Measurements from ENCODE around the gene CALCOCO1.
A peak's percentile ranks its signal among the peaks of the same experiment; 100 is the strongest.
"Not testable (repeated sequence)": the region's sequence is repeated elsewhere in the genome, so short reads cannot be mapped to it uniquely, and the experiment has no call there.

The CALCOCO1 gene

GRCh38 chr12:53720946-53721345 is 6.3 kb downstream of the CALCOCO1 start:
- Histone ChIP-seq H3K27ac (ENCODE audit: low read length, poor library complexity, severe bottlenecking) (no peak overlapping the region), H2BK5ac (ENCODE audit: low read depth, low read length, poor library complexity, severe bottlenecking) (peak overlapping the region; percentile 8), H3K4me2 (ENCODE audit: low read length, poor library complexity, severe bottlenecking) (no peak overlapping the region), H3K36me3 (ENCODE audit: control insufficient read depth in 1 of 2, insufficient read depth in 2 of 2, low read depth in 1 of 2, low read length in 2 of 2) (peaks cover 53 to 91% of the 10 kb centered on the region in 2 experiments), H2BK15ac (ENCODE audit: low read depth, poor library complexity, severe bottlenecking) (no peak overlapping the region), H3K27me3 (ENCODE audit: control insufficient read depth in 1 of 2, insufficient read depth in 1 of 2, low read length in 2 of 2) (no peaks in the 10 kb centered on the region), H4K8ac (ENCODE audit: low read length) (no peak overlapping the region), H2AK5ac (ENCODE audit: low read length, severe bottlenecking) (no peak overlapping the region), H3K4me1 (ENCODE audit: control insufficient read depth, insufficient read depth, low read depth, low read length) (peaks cover 4% of the 10 kb centered on the region), H2BK12ac (ENCODE audit: low read length in 2 of 2) (no peak overlapping the region), H2BK120ac (ENCODE audit: low read depth, low read length) (no peak overlapping the region), H3K18ac (ENCODE audit: low read depth in 1 of 2, low read length in 2 of 2) (no peak overlapping the region), H3K23ac (ENCODE audit: low read length in 2 of 2) (no peak overlapping the region), H2AFZ (ENCODE audit: low read depth, low read length) (no peak overlapping the region), H3K79me1 (replicated peaks; ENCODE audit: low read length, poor library complexity, severe bottlenecking) (peaks cover 16% of the 10 kb centered on the region), H3K9ac (ENCODE audit: low read length) (no peak overlapping the region), H3K4me3 (ENCODE audit: insufficient read depth in 1 of 2, low read depth in 1 of 2, low read length in 2 of 2) (no peak overlapping the region), H3K14ac (ENCODE audit: low read length in 2 of 2) (no peak overlapping the region), H3K9me3 (ENCODE audit: control insufficient read depth, low read length) (no peaks in the 10 kb centered on the region), H3K4ac (ENCODE audit: low read depth in 1 of 2, low read length in 2 of 2) (no peak overlapping the region), H4K91ac (ENCODE audit: low read length) (no peak overlapping the region)
- WGBS = 100% methylated on average over 1 of the region's 1 CpG
- no peak for DNase-seq

GRCh38 chr12:53719649-53720048 is 7.6 kb downstream of the CALCOCO1 start:
- peaks cover 4% of the 10 kb centered on the region for H3K79me1 ChIP-seq (replicated peaks; ENCODE audit: low read length, poor library complexity, severe bottlenecking)
- no peak overlapping the region for H2BK15ac ChIP-seq (ENCODE audit: low read depth, poor library complexity, severe bottlenecking)
- no peak overlapping the region for H2BK12ac ChIP-seq (ENCODE audit: low read length in 2 of 2)
- no peak overlapping the region for H3K4ac ChIP-seq (ENCODE audit: low read depth in 1 of 2, low read length in 2 of 2)
- H3K27me3 ChIP-seq (ENCODE audit: control insufficient read depth in 1 of 2, insufficient read depth in 1 of 2, low read length in 2 of 2) = no peaks in the 10 kb centered on the region
- H3K18ac ChIP-seq (ENCODE audit: low read depth in 1 of 2, low read length in 2 of 2) = no peak overlapping the region
- WGBS = 73% methylated on average over 2 of the region's 2 CpGs
- H3K27ac ChIP-seq (ENCODE audit: low read length, poor library complexity, severe bottlenecking) = no peak overlapping the region
- no peak overlapping the region for H2BK120ac ChIP-seq (ENCODE audit: low read depth, low read length)
- H3K4me1 ChIP-seq (ENCODE audit: control insufficient read depth, insufficient read depth, low read depth, low read length) = no peaks in the 10 kb centered on the region
- no peak overlapping the region for H2AK5ac ChIP-seq (ENCODE audit: low read length, severe bottlenecking)
- no peak overlapping the region for H2AFZ ChIP-seq (ENCODE audit: low read depth, low read length)
- no peak overlapping the region for H4K8ac ChIP-seq (ENCODE audit: low read length)
- no peak for DNase-seq
- no peak overlapping the region for H3K4me3 ChIP-seq (ENCODE audit: insufficient read depth in 1 of 2, low read depth in 1 of 2, low read length in 2 of 2)
- no peak overlapping the region for H3K4me2 ChIP-seq (ENCODE audit: low read length, poor library complexity, severe bottlenecking)
- no peak overlapping the region for H2BK5ac ChIP-seq (ENCODE audit: low read depth, low read length, poor library complexity, severe bottlenecking)
- no peak overlapping the region for H3K14ac ChIP-seq (ENCODE audit: low read length in 2 of 2)
- no peak overlapping the region for H3K9ac ChIP-seq (ENCODE audit: low read length)
- no peaks in the 10 kb centered on the region for H3K9me3 ChIP-seq (ENCODE audit: control insufficient read depth, low read length)
- no peak overlapping the region for H3K23ac ChIP-seq (ENCODE audit: low read length in 2 of 2)
- H3K36me3 ChIP-seq (ENCODE audit: control insufficient read depth in 1 of 2, insufficient read depth in 2 of 2, low read depth in 1 of 2, low read length in 2 of 2) = peaks cover 59 to 93% of the 10 kb centered on the region in 2 experiments
- no peak overlapping the region for H4K91ac ChIP-seq (ENCODE audit: low read length)

GRCh38 chr12:53718567-53718966 is 8.7 kb downstream of the CALCOCO1 start:
- not testable (repeated sequence) for H4K91ac ChIP-seq (ENCODE audit: low read length); H3K9ac ChIP-seq (ENCODE audit: low read length); H3K9me3 ChIP-seq (ENCODE audit: control insufficient read depth, low read length); H3K4me1 ChIP-seq (ENCODE audit: control insufficient read depth, insufficient read depth, low read depth, low read length); H3K14ac ChIP-seq (ENCODE audit: low read length in 2 of 2); H3K4ac ChIP-seq (ENCODE audit: low read depth in 1 of 2, low read length in 2 of 2); H3K18ac ChIP-seq (ENCODE audit: low read depth in 1 of 2, low read length in 2 of 2); H2BK5ac ChIP-seq (ENCODE audit: low read depth, low read length, poor library complexity, severe bottlenecking); H3K4me2 ChIP-seq (ENCODE audit: low read length, poor library complexity, severe bottlenecking); DNase-seq; H3K79me1 ChIP-seq (replicated peaks; ENCODE audit: low read length, poor library complexity, severe bottlenecking); H2BK12ac ChIP-seq (ENCODE audit: low read length in 2 of 2); H3K23ac ChIP-seq (ENCODE audit: low read length in 2 of 2); H3K4me3 ChIP-seq (ENCODE audit: insufficient read depth in 1 of 2, low read depth in 1 of 2, low read length in 2 of 2); H3K27me3 ChIP-seq (ENCODE audit: control insufficient read depth in 1 of 2, insufficient read depth in 1 of 2, low read length in 2 of 2); H3K27ac ChIP-seq (ENCODE audit: low read length, poor library complexity, severe bottlenecking); H2BK15ac ChIP-seq (ENCODE audit: low read depth, poor library complexity, severe bottlenecking); H2BK120ac ChIP-seq (ENCODE audit: low read depth, low read length); H2AK5ac ChIP-seq (ENCODE audit: low read length, severe bottlenecking); H4K8ac ChIP-seq (ENCODE audit: low read length); H2AFZ ChIP-seq (ENCODE audit: low read depth, low read length)
- 95% methylated on average over 6 of the region's 6 CpGs for WGBS
- H3K36me3 ChIP-seq (ENCODE audit: control insufficient read depth in 1 of 2, insufficient read depth in 2 of 2, low read depth in 1 of 2, low read length in 2 of 2) = peaks cover 63 to 93% of the 10 kb centered on the region in 2 experiments

GRCh38 chr12:53717319-53717718 is 9.9 kb downstream of the CALCOCO1 start:
- no peak overlapping the region for H3K14ac ChIP-seq (ENCODE audit: low read length in 2 of 2)
- no peak overlapping the region for H2BK15ac ChIP-seq (ENCODE audit: low read depth, poor library complexity, severe bottlenecking)

More at GRCh38 chr12:53717319-53717718, 9.9 kb downstream of the CALCOCO1 start:
- no peak overlapping the region for H2AK5ac ChIP-seq (ENCODE audit: low read length, severe bottlenecking)
- no peak overlapping the region for H3K4ac ChIP-seq (ENCODE audit: low read depth in 1 of 2, low read length in 2 of 2)
- no peak overlapping the region for H2AFZ ChIP-seq (ENCODE audit: low read depth, low read length)
- WGBS = 93% methylated on average over 5 of the region's 5 CpGs
- H2BK120ac ChIP-seq (ENCODE audit: low read depth, low read length) = no peak overlapping the region
- H3K79me1 ChIP-seq (replicated peaks; ENCODE audit: low read length, poor library complexity, severe bottlenecking) = no peaks in the 10 kb centered on the region
- H3K18ac ChIP-seq (ENCODE audit: low read depth in 1 of 2, low read length in 2 of 2) = no peak overlapping the region
- no peak overlapping the region for H2BK5ac ChIP-seq (ENCODE audit: low read depth, low read length, poor library complexity, severe bottlenecking)
- no peak overlapping the region for H4K8ac ChIP-seq (ENCODE audit: low read length)
- no peaks in the 10 kb centered on the region for H3K4me1 ChIP-seq (ENCODE audit: control insufficient read depth, insufficient read depth, low read depth, low read length)
- no peak for DNase-seq
- no peak overlapping the region for H3K23ac ChIP-seq (ENCODE audit: low read length in 2 of 2)
- no peak overlapping the region for H2BK12ac ChIP-seq (ENCODE audit: low read length in 2 of 2)
- no peaks in the 10 kb centered on the region for H3K27me3 ChIP-seq (ENCODE audit: control insufficient read depth in 1 of 2, insufficient read depth in 1 of 2, low read length in 2 of 2)
- H3K36me3 ChIP-seq (ENCODE audit: control insufficient read depth in 1 of 2, insufficient read depth in 2 of 2, low read depth in 1 of 2, low read length in 2 of 2) = peaks cover 66 to 93% of the 10 kb centered on the region in 2 experiments
- no peak overlapping the region for H4K91ac ChIP-seq (ENCODE audit: low read length)
- no peaks in the 10 kb centered on the region for H3K9me3 ChIP-seq (ENCODE audit: control insufficient read depth, low read length)
- no peak overlapping the region for H3K4me2 ChIP-seq (ENCODE audit: low read length, poor library complexity, severe bottlenecking)
- no peak overlapping the region for H3K9ac ChIP-seq (ENCODE audit: low read length)
- no peak overlapping the region for H3K27ac ChIP-seq (ENCODE audit: low read length, poor library complexity, severe bottlenecking)
- no peak overlapping the region for H3K4me3 ChIP-seq (ENCODE audit: insufficient read depth in 1 of 2, low read depth in 1 of 2, low read length in 2 of 2)

Data from mesenchymal stem cell (in vitro differentiated cells and primary cell).